ENCODE data around the gene WFDC10B.
"Not testable (repeated sequence)": the region's sequence is repeated elsewhere in the genome, so short reads cannot be mapped to it uniquely, and the experiment has no call there.

Gene WFDC10B

DNA sequence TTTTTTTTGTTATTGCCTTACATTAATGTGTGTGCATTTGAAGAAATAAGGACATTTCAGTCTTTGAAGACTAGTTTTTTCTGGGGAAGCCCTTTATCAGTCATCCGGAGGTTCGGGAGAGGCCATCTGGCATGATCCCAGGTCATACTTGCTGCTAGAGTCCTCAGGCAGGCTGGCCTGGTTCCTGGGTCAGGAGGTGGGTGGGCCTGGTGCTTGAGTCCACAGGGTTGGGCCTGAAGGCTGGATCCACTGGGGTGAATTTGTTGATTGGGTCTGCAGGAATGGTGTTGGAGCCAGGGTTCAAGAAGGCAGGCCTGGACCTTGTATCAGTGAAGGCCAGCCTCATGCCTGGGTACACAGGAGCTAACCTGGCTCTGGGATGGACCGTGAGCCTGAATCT, 57.9 kb downstream of the WFDC10B start:
- no peak for DNase-seq

DNA sequence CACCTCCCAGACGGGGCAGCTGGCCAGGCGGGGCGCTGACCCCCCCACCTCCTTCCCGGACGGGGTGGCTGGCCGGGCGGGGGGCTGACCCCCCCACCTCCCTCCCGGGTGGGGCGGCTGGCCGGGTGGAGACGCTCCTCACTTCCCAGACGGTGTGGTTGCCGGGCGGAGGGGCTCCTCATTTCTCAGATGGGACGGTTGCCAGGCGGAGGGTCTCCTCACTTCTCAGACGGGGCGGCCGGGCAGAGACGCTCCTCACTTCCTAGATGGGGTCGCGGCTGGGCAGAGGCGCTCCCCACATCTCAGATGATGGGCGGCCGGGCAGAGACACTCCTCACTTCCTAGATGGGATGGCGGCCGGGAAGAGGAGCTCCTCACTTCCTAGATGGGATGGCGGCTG, 59.0 kb downstream of the WFDC10B start:
- DNase-seq: not testable (repeated sequence)

DNA sequence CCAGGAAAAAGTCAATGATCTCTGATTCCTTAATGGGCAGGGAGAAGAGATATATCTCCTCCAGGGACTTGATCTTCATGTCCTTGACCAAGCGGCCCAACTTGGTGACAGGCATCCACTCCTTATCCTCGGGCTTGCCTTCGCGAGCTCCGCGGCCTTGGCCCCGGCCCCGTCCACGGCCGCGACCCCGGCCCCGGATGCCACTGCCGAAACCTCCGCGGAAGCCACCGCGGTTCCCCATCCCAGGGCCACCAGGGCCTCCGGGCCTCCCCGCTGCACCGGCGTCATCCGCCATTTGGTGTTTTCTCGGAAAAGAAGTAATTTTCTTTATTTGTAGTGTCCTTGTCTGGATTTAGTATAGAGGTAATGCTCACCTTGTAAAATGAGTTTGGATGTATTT, 63.7 kb downstream of the WFDC10B start:
- not testable (repeated sequence) for DNase-seq

- no peak for DNase-seq
These were observed 65.1 kb downstream of the WFDC10B start for GRCh38 chr20:45639687-45640086.

DNA sequence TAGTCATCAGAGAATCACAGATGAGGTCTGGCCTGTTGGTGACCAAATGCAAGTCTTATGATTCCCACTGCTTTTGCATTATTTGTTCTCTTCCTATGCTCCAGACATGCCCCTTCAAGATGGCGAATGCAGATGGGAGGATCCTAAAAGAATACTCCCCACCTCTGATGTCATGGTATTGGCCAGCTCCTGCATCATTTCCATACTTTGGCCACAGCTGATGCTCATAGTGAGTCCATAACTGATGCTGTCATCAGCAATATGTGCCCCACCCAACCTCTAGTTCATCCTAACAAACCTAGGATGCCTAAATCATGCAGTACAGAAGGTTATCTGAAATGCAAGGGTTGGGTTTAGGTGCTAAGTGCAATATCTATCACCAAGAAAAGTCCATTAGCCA, 68.3 kb downstream of the WFDC10B start:
- no peak for DNase-seq
